Suprapubic skin (tissue), 4 donors: ENCODE measurements around the gene RBM15.

Experiments used
- CTCF ChIP-seq, 2 donors: fragments of 200-600 bp in 1 of 2; fragments of 450-650 bp in 1 of 2; sonication (generic) in 1 of 2; IDR thresholded peaks; one replicate each; pipeline ENCODE4 v1.5.1; 2016 to 2019; ENCODE audit warnings: antibody characterized with exemption in 2 of 2, mild to moderate bottlenecking in 1 of 2, moderate library complexity in 1 of 2
- POLR2A ChIP-seq, 2 donors: fragments of 450-650 bp; IDR thresholded peaks; one replicate each; pipeline ENCODE4 v1.6.1; 2017; ENCODE audit warnings: antibody characterized with exemption in 2 of 2, mild to moderate bottlenecking in 2 of 2, moderate library complexity in 2 of 2
- POLR2AphosphoS5 ChIP-seq, 3 donors: sonication (generic); formaldehyde crosslinking; IDR thresholded peaks; one replicate each; pipeline ENCODE4 v1.6.1; 2017; ENCODE audit warnings: antibody characterized with exemption in 3 of 3

- TF ChIP-seq CTCF (IDR thresholded peaks at IDR 0.05) (no peak), POLR2A (IDR thresholded peaks at IDR 0.05) (no peak), POLR2AphosphoS5 (IDR thresholded peaks at IDR 0.05) (no peak)
Measured at GRCh38 chr1:110293601-110294104, 45.5 kb upstream of the RBM15 start.
